Measurements from ENCODE around the gene PTPRU.
"Not testable (repeated sequence)": the region's sequence is repeated elsewhere in the genome, so short reads cannot be mapped to it uniquely, and the experiment has no call there.

Gene PTPRU

GRCh38 chr1:29222260-29222659 is 14.1 kb upstream of the PTPRU start:
- not testable (repeated sequence) for DNase-seq

- no peak for DNase-seq
Observed at GRCh38 chr1:29222686-29223085, 13.6 kb upstream of the PTPRU start.

- DNase-seq, result no peak
Observed at GRCh38 chr1:29223521-29223920, 12.8 kb upstream of the PTPRU start.

GRCh38 chr1:29224356-29224837 is 11.9 kb upstream of the PTPRU start:
- DNase-seq, result no peak

- no peak for DNase-seq
Observed at GRCh38 chr1:29225361-29225760, 11.0 kb upstream of the PTPRU start.

GRCh38 chr1:29227511-29227910 is 8.8 kb upstream of the PTPRU start:
- no peak for DNase-seq

GRCh38 chr1:29230204-29230552 is 6.1 kb upstream of the PTPRU start:
- no peak for DNase-seq

- peak; percentile 94 for DNase-seq
Observed at GRCh38 chr1:29230553-29231378, 5.6 kb upstream of the PTPRU start, which contains the start of gene MECR. Gene MECR (minus strand): TSS chr1:29230934. CDS start chr1:29230906, 28 bp downstream.

GRCh38 chr1:29232387-29232786 is 3.9 kb upstream of the PTPRU start:
- no peak for DNase-seq

GRCh38 chr1:29233693-29234092 is 2.6 kb upstream of the PTPRU start:
- DNase-seq, result no peak

GRCh38 chr1:29234471-29234870 is 1.9 kb upstream of the PTPRU start:
- DNase-seq, result no peak

GRCh38 chr1:29234881-29235280 is 1.4 kb upstream of the PTPRU start:
- not testable (repeated sequence) for DNase-seq

GRCh38 chr1:29236712-29237128 is 398 bp downstream of the PTPRU start:
- DNase-seq, result no peak

- no peak for DNase-seq
Observed at GRCh38 chr1:29237129-29237821, 953 bp downstream of the PTPRU start.

- no peak for DNase-seq
Observed at GRCh38 chr1:29237852-29238619, 1.7 kb downstream of the PTPRU start.

- no peak for DNase-seq
Observed at GRCh38 chr1:29238620-29239002, 2.3 kb downstream of the PTPRU start.

GRCh38 chr1:29239142-29239541 is 2.8 kb downstream of the PTPRU start:
- no peak for DNase-seq

- no peak for DNase-seq
Observed at GRCh38 chr1:29240400-29240837, 4.1 kb downstream of the PTPRU start.

- no peak for DNase-seq
Observed at GRCh38 chr1:29240986-29241385, 4.7 kb downstream of the PTPRU start.

GRCh38 chr1:29243023-29243870 is 6.9 kb downstream of the PTPRU start:
- no peak for DNase-seq

- DNase-seq, result no peak
Observed at GRCh38 chr1:29243871-29244200, 7.5 kb downstream of the PTPRU start.

- no peak for DNase-seq
Observed at GRCh38 chr1:29245261-29245660, 8.9 kb downstream of the PTPRU start.
